ENCODE measurements around the gene FER1L5.

Gene FER1L5

DNA sequence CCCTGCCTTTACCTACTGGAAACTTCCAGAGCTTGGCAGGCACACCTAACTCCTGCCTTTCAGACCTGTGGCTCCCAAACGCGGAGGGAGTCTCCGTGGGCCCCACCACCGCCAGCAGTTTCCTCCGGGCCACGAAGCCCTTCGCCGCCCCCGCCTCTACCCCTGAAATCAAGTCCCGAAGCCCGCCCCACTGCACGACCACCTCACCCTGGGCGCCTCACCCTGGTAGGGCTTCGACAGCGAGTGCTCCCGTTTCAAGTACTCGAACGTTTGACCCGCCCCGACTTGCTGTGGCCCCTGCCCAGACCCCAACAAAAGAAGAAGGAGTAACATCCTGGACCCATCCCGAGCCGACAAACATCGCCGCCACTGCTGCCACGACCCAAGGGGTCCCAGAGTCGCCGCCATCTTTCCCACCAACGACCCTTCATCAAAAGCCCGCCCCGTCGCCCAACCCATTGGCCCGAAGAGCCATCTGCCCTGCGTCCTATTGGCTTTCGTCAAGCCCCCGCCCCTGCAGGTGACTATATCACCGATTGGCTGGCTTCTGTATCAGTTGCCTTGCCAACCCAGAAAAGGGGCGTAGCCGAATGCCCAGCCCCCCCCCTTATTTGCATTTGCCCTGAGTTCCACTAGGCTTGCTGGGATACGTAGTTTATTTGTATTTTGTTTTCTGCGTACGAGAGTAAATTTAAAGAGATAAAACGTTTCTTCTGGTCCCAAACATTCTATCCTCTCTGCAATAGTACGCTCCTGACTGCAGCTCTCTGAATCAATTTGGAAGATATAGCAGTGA lies 97.3 kb downstream of the FER1L5 start, which contains the start of gene LMAN2L:
Gene LMAN2L (minus strand): TSS at position 432 of the 796 bp plus-strand sequence. CDS start 24 bp downstream, at position 408.
- Histone ChIP-seq H3K4me3 (ENCODE audit: low read length in 2 of 2) (peak within 1 kb of the TSS; percentile 70 to 91), H3K9me3 (ENCODE audit: control insufficient read depth in 2 of 2, low read length in 2 of 2) (no peaks in the 10 kb centered on the region), H3K27ac (ENCODE audit: low read depth in 2 of 2, low read length in 2 of 2) (peak within 1 kb of the TSS; percentile 67 to 75), H3K36me3 (ENCODE audit: control insufficient read depth in 2 of 2, insufficient read depth in 2 of 2, low read length in 2 of 2) (peaks cover 0 to 11% of the 10 kb centered on the region in 2 donors), H3K4me1 (ENCODE audit: control insufficient read depth in 2 of 2, insufficient read depth in 2 of 2, low read length in 2 of 2) (peaks cover 13 to 16% of the 10 kb centered on the region in 2 donors), H3K27me3 (ENCODE audit: control insufficient read depth in 2 of 2, insufficient read depth in 2 of 2, low read length in 2 of 2) (no peaks in the 10 kb centered on the region), H3K9ac (ENCODE audit: low read depth in 1 of 2, low read length in 2 of 2) (peak within 1 kb of the TSS; percentile 63 to 86)

DNA sequence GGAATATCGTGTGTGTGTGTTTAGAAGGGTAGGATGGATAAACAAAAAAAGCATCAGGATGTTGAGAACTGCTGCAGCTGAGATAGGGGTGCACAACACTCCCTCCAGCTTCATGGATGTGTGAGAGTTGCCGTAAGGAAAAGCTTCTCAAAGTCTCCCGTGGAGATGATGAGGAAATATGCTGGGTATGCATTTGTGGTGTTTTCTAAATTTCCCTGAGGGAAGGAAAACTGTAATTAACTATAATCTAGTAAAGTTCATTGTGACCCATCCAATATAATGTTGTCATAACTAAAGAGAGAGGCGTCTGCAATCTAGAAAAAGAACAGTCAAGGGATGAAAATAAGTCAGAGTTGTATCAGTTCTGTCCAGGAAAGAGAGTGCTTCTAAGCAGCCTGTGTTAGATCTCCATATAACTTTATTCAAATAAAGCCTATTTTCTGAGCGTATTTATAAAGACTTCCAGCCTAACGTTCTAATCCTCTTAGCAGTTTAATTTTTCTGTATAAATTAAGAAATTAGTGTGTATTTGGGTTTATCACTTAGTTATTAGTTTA lies 104.6 kb downstream of the FER1L5 start:
- no peak overlapping the region for H3K9ac ChIP-seq (ENCODE audit: low read depth in 1 of 2, low read length in 2 of 2)
- no peak overlapping the region for H3K27ac ChIP-seq (ENCODE audit: low read depth in 2 of 2, low read length in 2 of 2)
- H3K36me3 ChIP-seq (ENCODE audit: control insufficient read depth in 2 of 2, insufficient read depth in 2 of 2, low read length in 2 of 2), result no peaks in the 10 kb centered on the region
- H3K9me3 ChIP-seq (ENCODE audit: control insufficient read depth in 2 of 2, low read length in 2 of 2), result no peaks in the 10 kb centered on the region
- no peaks in the 10 kb centered on the region for H3K27me3 ChIP-seq (ENCODE audit: control insufficient read depth in 2 of 2, insufficient read depth in 2 of 2, low read length in 2 of 2)
- H3K4me3 ChIP-seq (ENCODE audit: low read length in 2 of 2), result no peak overlapping the region
- no peaks in the 10 kb centered on the region for H3K4me1 ChIP-seq (ENCODE audit: control insufficient read depth in 2 of 2, insufficient read depth in 2 of 2, low read length in 2 of 2)

DNA sequence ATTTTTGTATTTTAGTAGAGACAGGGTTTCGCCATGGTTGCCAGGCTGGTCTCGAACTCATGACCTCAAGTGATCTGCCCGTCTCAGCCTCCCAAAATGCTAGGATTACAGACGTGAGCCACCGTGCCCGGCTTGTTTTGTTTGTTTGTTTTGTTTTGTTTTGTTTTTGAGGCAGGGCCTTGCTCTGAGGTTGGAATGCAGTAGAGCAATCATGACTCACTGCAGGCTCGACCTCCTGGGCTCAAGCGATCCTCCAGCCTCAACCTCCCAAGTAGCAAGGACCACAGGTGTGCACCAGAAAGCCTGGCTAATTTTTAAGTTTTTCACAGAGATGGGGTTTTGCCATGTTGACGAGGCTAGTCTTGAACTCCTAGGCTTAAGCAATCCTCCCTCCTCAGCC lies 109.2 kb downstream of the FER1L5 start:
- H3K9ac ChIP-seq (ENCODE audit: low read depth in 1 of 2, low read length in 2 of 2), result no peak overlapping the region
- no peak overlapping the region for H3K27ac ChIP-seq (ENCODE audit: low read depth in 2 of 2, low read length in 2 of 2)
- no peaks in the 10 kb centered on the region for H3K36me3 ChIP-seq (ENCODE audit: control insufficient read depth in 2 of 2, insufficient read depth in 2 of 2, low read length in 2 of 2)
- no peaks in the 10 kb centered on the region for H3K9me3 ChIP-seq (ENCODE audit: control insufficient read depth in 2 of 2, low read length in 2 of 2)
- no peaks in the 10 kb centered on the region for H3K27me3 ChIP-seq (ENCODE audit: control insufficient read depth in 2 of 2, insufficient read depth in 2 of 2, low read length in 2 of 2)
- H3K4me3 ChIP-seq (ENCODE audit: low read length in 2 of 2), result no peak overlapping the region
- H3K4me1 ChIP-seq (ENCODE audit: control insufficient read depth in 2 of 2, insufficient read depth in 2 of 2, low read length in 2 of 2), result no peaks in the 10 kb centered on the region

DNA sequence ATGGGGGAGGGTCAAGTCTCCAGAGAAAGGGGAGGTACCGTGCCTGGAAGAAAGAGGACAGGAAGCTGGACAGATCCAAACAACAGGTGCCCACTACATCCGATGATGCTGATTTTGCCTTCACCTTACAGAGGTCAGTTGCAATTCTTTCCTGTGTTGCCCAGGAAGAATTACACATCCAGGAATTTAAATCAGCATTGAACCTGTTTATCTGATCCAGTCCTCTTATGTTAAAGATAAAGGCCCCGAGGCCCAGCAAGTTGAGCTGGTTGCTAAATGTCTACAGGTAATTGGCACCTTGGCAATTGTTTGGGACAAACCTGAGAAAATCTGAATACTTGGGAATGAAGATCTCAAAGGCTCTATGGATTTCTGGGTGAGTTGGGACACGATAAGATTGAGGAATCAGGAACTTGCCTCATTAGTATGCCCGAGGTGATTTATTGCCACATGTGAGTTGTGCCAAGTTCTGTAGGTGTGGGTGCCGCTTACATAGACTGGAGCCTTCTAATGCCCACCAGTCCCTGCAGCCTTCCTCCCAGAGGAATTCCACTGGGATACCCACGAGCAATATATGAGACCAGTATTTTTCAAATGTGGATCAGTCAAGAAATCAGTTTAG lies 111.2 kb downstream of the FER1L5 start:
- Histone ChIP-seq H3K27ac (ENCODE audit: low read depth in 2 of 2, low read length in 2 of 2) (no peak overlapping the region), H3K9me3 (ENCODE audit: control insufficient read depth in 2 of 2, low read length in 2 of 2) (no peaks in the 10 kb centered on the region), H3K36me3 (ENCODE audit: control insufficient read depth in 2 of 2, insufficient read depth in 2 of 2, low read length in 2 of 2) (no peaks in the 10 kb centered on the region), H3K4me3 (ENCODE audit: low read length in 2 of 2) (no peak overlapping the region), H3K4me1 (ENCODE audit: control insufficient read depth in 2 of 2, insufficient read depth in 2 of 2, low read length in 2 of 2) (peaks cover 0 to under 1% of the 10 kb centered on the region in 2 donors), H3K9ac (ENCODE audit: low read depth in 1 of 2, low read length in 2 of 2) (no peak overlapping the region), H3K27me3 (ENCODE audit: control insufficient read depth in 2 of 2, insufficient read depth in 2 of 2, low read length in 2 of 2) (no peaks in the 10 kb centered on the region)

DNA sequence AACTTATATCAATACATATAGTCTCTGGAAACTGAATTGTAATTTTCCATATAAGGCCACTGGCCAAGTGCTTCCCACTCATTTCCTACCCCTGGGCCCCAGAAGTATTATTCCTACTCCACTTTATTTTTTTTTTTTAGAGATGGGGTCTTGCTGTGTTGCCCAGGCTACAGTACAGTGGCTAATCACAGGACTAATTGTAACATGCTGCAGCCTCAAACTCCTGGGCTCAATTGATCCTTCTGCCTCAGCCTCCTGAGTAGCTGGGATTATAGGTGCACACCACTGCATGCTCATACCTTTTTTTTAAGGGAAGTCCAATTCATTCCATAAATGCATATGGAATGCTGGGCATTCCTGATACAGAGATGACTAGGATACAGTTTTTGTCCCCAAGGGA lies 111.8 kb downstream of the FER1L5 start:
- Histone ChIP-seq H3K4me1 (ENCODE audit: control insufficient read depth in 2 of 2, insufficient read depth in 2 of 2, low read length in 2 of 2) (peaks cover 4 to 6% of the 10 kb centered on the region in 2 donors), H3K36me3 (ENCODE audit: control insufficient read depth in 2 of 2, insufficient read depth in 2 of 2, low read length in 2 of 2) (no peaks in the 10 kb centered on the region), H3K27me3 (ENCODE audit: control insufficient read depth in 2 of 2, insufficient read depth in 2 of 2, low read length in 2 of 2) (no peaks in the 10 kb centered on the region), H3K27ac (ENCODE audit: low read depth in 2 of 2, low read length in 2 of 2) (no peak overlapping the region), H3K4me3 (ENCODE audit: low read length in 2 of 2) (no peak overlapping the region), H3K9ac (ENCODE audit: low read depth in 1 of 2, low read length in 2 of 2) (no peak overlapping the region), H3K9me3 (ENCODE audit: control insufficient read depth in 2 of 2, low read length in 2 of 2) (no peaks in the 10 kb centered on the region)
